Nephron progenitor cell (in vitro differentiated cells): ENCODE results near the gene PCCB.

Experiments
- DNase-seq: peaks from one replicate; pipeline ENCODE4 v3.0.0; 2021
- H3K27ac Mint-ChIP-seq: 2 replicates; pipeline ENCODE4 v1.8.0; 2021; ENCODE audit warnings: mild to moderate bottlenecking, moderate library complexity, mixed read lengths
- H3K27me3 Mint-ChIP-seq: 2 replicates; pipeline ENCODE4 v1.8.0; 2021; ENCODE audit warnings: mild to moderate bottlenecking, low read depth, mixed read lengths; ENCODE audit not compliant: poor library complexity
- H3K36me3 Mint-ChIP-seq: 2 replicates; pipeline ENCODE4 v1.8.0; 2021; ENCODE audit warnings: low read depth, mixed read lengths
- H3K4me1 Mint-ChIP-seq: 2 replicates; pipeline ENCODE4 v1.8.0; 2021; ENCODE audit warnings: mixed read lengths
- H3K4me3 Mint-ChIP-seq: 2 replicates; pipeline ENCODE4 v1.8.0; 2021; ENCODE audit warnings: mild to moderate bottlenecking, moderate library complexity, mixed read lengths
- H3K9me3 Mint-ChIP-seq: 2 replicates; pipeline ENCODE4 v1.8.0; 2021; ENCODE audit warnings: mild to moderate bottlenecking, moderate library complexity, mixed read lengths
- TF ChIP-seq, protein P1 (sequence below): fragments of 200-600 bp; sonication (generic); IDR thresholded peaks from 2 replicates; pipeline ENCODE4 v1.5.0; 2021; ENCODE audit warnings: antibody characterized with exemption

PCCB gene

DNA sequence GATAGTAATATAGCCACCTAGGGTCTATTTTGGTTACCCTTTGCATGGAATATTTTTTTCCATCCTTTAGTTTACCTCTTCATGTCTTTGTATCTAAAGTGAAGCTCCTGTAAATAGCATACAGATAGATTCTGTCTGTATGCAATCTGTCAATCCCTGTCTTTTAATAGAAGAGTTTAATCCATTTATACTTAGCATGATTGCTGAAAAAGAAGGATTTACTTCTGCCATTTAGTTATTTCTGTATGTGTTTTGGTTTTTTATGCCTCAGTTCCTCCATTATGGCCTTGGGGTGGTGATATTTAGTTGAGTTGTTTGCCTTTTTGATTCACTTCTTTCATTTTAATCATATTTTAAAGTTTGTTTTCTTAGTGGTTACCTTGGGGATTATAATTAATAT, 29.0 kb downstream of the PCCB start:
- TF ChIP-seq, protein P1, sequence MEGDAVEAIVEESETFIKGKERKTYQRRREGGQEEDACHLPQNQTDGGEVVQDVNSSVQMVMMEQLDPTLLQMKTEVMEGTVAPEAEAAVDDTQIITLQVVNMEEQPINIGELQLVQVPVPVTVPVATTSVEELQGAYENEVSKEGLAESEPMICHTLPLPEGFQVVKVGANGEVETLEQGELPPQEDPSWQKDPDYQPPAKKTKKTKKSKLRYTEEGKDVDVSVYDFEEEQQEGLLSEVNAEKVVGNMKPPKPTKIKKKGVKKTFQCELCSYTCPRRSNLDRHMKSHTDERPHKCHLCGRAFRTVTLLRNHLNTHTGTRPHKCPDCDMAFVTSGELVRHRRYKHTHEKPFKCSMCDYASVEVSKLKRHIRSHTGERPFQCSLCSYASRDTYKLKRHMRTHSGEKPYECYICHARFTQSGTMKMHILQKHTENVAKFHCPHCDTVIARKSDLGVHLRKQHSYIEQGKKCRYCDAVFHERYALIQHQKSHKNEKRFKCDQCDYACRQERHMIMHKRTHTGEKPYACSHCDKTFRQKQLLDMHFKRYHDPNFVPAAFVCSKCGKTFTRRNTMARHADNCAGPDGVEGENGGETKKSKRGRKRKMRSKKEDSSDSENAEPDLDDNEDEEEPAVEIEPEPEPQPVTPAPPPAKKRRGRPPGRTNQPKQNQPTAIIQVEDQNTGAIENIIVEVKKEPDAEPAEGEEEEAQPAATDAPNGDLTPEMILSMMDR, result no peak
- Mint-ChIP-seq H3K36me3 (peaks cover 86% of the 10 kb centered on the region), H3K4me1 (no peaks in the 10 kb centered on the region), H3K4me3 (no peak overlapping the region), H3K27ac (no peak overlapping the region), H3K9me3 (peaks cover 56% of the 10 kb centered on the region), H3K27me3 (no peaks in the 10 kb centered on the region)
- no peak for DNase-seq

GRCh38 chr3:136280961-136281360, 30.8 kb downstream of the PCCB start:
- no peak for DNase-seq
- no peak overlapping the region for H3K4me3 Mint-ChIP-seq
- H3K36me3 Mint-ChIP-seq, result peaks cover 86% of the 10 kb centered on the region
- TF ChIP-seq, protein P1, result no peak
- no peaks in the 10 kb centered on the region for H3K4me1 Mint-ChIP-seq
- no peaks in the 10 kb centered on the region for H3K27me3 Mint-ChIP-seq
- H3K9me3 Mint-ChIP-seq, result peaks cover 42% of the 10 kb centered on the region
- no peak overlapping the region for H3K27ac Mint-ChIP-seq

GRCh38 chr3:136281966-136282520, 31.9 kb downstream of the PCCB start:
- Mint-ChIP-seq H3K4me3 (no peak overlapping the region), H3K27ac (no peak overlapping the region), H3K4me1 (no peaks in the 10 kb centered on the region), H3K36me3 (peaks cover 92% of the 10 kb centered on the region), H3K27me3 (no peaks in the 10 kb centered on the region), H3K9me3 (peaks cover 42% of the 10 kb centered on the region)
- DNase-seq, result no peak
- TF ChIP-seq, protein P1, result no peak

DNA sequence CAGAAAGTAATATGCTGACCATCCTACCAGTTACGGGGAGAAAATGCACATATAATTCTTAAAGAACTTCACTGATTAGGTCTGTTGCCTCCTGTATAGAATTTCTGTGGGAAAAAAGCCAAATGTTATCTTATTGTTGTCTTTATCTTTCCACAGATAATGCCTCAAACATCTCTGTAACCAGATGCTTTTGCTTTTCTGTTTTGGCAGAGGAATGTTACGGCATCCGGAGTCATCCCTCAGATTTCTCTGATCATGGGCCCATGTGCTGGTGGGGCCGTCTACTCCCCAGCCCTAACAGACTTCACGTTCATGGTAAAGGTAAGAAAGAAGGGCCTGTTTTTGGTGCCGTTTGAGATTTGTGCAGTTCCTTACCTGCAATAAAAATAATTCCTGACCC, 33.5 kb downstream of the PCCB start:
- Mint-ChIP-seq H3K9me3 (peaks cover 37% of the 10 kb centered on the region), H3K4me3 (no peak overlapping the region), H3K27me3 (no peaks in the 10 kb centered on the region), H3K27ac (no peak overlapping the region), H3K36me3 (peaks cover 88% of the 10 kb centered on the region), H3K4me1 (no peaks in the 10 kb centered on the region)
- no peak for DNase-seq
- TF ChIP-seq, protein P1, result no peak

DNA sequence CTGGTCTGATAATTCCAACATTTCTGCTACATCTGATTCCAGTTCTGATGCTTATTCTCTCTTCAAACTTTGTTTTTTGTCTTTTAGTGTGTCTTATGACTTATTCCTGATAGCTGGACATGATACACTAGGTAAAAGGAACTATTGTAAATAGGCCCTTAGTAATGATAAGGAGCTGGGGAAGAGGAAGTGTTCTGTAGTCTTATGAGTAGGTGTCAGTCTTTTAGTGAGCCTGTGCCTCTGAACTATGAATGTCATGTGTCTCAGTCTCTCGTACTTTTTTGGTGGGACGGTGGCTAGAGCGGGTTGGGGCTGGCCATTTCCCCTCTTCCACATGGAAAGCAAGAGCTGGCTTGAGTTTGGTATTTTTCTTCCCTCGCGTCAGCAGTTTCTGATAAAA, 41.2 kb downstream of the PCCB start:
- Mint-ChIP-seq H3K9me3 (peaks cover 5% of the 10 kb centered on the region), H3K27ac (no peak overlapping the region), H3K4me3 (no peak overlapping the region), H3K36me3 (peaks cover 76% of the 10 kb centered on the region), H3K4me1 (no peaks in the 10 kb centered on the region), H3K27me3 (no peaks in the 10 kb centered on the region)
- TF ChIP-seq, protein P1, result no peak
- DNase-seq, result no peak

DNA sequence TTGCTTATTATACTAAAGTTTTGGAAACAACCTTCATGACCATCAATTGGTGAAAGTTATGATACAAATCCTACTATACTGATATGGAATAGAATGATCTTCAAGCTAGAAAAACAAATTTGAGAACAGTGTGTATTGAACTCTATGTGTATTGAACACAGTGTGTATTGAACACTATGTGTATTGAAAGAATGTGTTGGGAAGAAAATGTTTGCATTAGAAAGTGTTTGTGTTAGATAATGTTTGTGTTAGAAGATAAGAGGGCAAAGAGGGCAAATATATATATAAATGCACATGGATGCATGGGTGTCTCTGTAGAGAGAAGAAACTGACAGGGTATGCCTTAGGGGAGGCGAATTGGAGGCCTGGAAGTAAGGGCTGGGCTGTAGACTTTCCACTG, 42.4 kb downstream of the PCCB start:
- Mint-ChIP-seq H3K36me3 (peaks cover 74% of the 10 kb centered on the region), H3K9me3 (peaks cover 5% of the 10 kb centered on the region), H3K27me3 (no peaks in the 10 kb centered on the region), H3K4me3 (no peak overlapping the region), H3K4me1 (no peaks in the 10 kb centered on the region), H3K27ac (no peak overlapping the region)
- no peak for DNase-seq
- TF ChIP-seq, protein P1, result no peak
